ENCODE measurements around the gene PHLDB1. TPM values are rescaled to one million over a fixed set of nuclear protein-coding genes. Genes with fewer than 3 reads are reported as not detected.

PHLDB1 gene
- total and polyA plus RNA-seq, 2 experiments from 2014 or later: 60.2 to 126 TPM

- Histone ChIP-seq H3K4me3 (no peak overlapping the region), H3K9me3 (ENCODE audit: low read depth) (no peaks in the 10 kb centered on the region), H3K36me3 (peaks cover 23% of the 10 kb centered on the region), H3K27ac (no peak overlapping the region), H3K4me1 (ENCODE audit: low read depth) (no peaks in the 10 kb centered on the region), H3K27me3 (no peaks in the 10 kb centered on the region)
- TF ChIP-seq CTCF (IDR thresholded peaks at IDR 0.05; ENCODE audit: low read depth, low read length): no peak
- no peak for DNase-seq (ENCODE audit: low read depth in 1 of 2, low spot score in 1 of 2)
Measured at GRCh38 chr11:118655486-118656190, 48.2 kb downstream of the PHLDB1 start.

- Histone ChIP-seq H3K36me3 (peaks cover 18% of the 10 kb centered on the region), H3K4me1 (ENCODE audit: low read depth) (no peaks in the 10 kb centered on the region), H3K4me3 (no peak overlapping the region), H3K9me3 (ENCODE audit: low read depth) (no peaks in the 10 kb centered on the region), H3K27me3 (no peaks in the 10 kb centered on the region), H3K27ac (no peak overlapping the region)
- DNase-seq (ENCODE audit: low read depth in 1 of 2, low spot score in 1 of 2): no peak
- no peak for TF ChIP-seq CTCF (IDR thresholded peaks at IDR 0.05; ENCODE audit: low read depth, low read length)
Measured at GRCh38 chr11:118656563-118657165, 49.2 kb downstream of the PHLDB1 start.

- Histone ChIP-seq H3K4me3 (no peak overlapping the region), H3K36me3 (peaks cover 15% of the 10 kb centered on the region), H3K27me3 (no peaks in the 10 kb centered on the region), H3K9me3 (ENCODE audit: low read depth) (no peaks in the 10 kb centered on the region), H3K4me1 (ENCODE audit: low read depth) (no peaks in the 10 kb centered on the region), H3K27ac (no peak overlapping the region)
- DNase-seq (ENCODE audit: low read depth in 1 of 2, low spot score in 1 of 2): no peak
- TF ChIP-seq CTCF (IDR thresholded peaks at IDR 0.05; ENCODE audit: low read depth, low read length): no peak
Measured at GRCh38 chr11:118657238-118657637, 49.8 kb downstream of the PHLDB1 start.

GRCh38 chr11:118657709-118658428 lies 50.5 kb downstream of the PHLDB1 start:
- no peak for TF ChIP-seq CTCF (IDR thresholded peaks at IDR 0.05; ENCODE audit: low read depth, low read length)
- DNase-seq (ENCODE audit: low read depth in 1 of 2, low spot score in 1 of 2): no peak
- no peak overlapping the region for H3K27ac ChIP-seq
- H3K9me3 ChIP-seq (ENCODE audit: low read depth): no peaks in the 10 kb centered on the region
- H3K27me3 ChIP-seq: no peaks in the 10 kb centered on the region
- H3K4me3 ChIP-seq: no peak overlapping the region
- H3K36me3 ChIP-seq: peaks cover 15% of the 10 kb centered on the region
- no peaks in the 10 kb centered on the region for H3K4me1 ChIP-seq (ENCODE audit: low read depth)

- peak in 1 of 2 donors; percentile 26 for DNase-seq (ENCODE audit: low read depth in 1 of 2, low spot score in 1 of 2)
- no peaks in the 10 kb centered on the region for H3K9me3 ChIP-seq (ENCODE audit: low read depth)
- no peak overlapping the region for H3K4me3 ChIP-seq
- no peaks in the 10 kb centered on the region for H3K27me3 ChIP-seq
- TF ChIP-seq CTCF (IDR thresholded peaks at IDR 0.05; ENCODE audit: low read depth, low read length): peak; percentile 16
- H3K27ac ChIP-seq: no peak overlapping the region
- peaks cover 15% of the 10 kb centered on the region for H3K36me3 ChIP-seq
- no peaks in the 10 kb centered on the region for H3K4me1 ChIP-seq (ENCODE audit: low read depth)
Measured at GRCh38 chr11:118658429-118659313, 51.3 kb downstream of the PHLDB1 start.

Measured in cardiac muscle cell (in vitro differentiated cells and primary cell).